Gastrocnemius medialis (tissue), 4 donors: ENCODE results near the gene CNPY4.

ENCODE experiments used
- POLR2A ChIP-seq, 2 donors: fragments of 450-650 bp; IDR thresholded peaks; one replicate each; pipeline ENCODE4 v1.6.1; 2017; ENCODE audit warnings: antibody characterized with exemption in 2 of 2, mild to moderate bottlenecking in 2 of 2, moderate library complexity in 2 of 2
- TF ChIP-seq, protein P1 (sequence below), 5 experiments: fragments of 450-650 bp in 3 of 5; fragments of 200-600 bp in 2 of 5; sonication (generic) in 2 of 5; IDR thresholded peaks in 4 of 5; conservative IDR thresholded peaks in 1 of 5; 1 replicate in 4 of 5; 2 replicates in 1 of 5; pipeline ENCODE4 v1.5.1; 2016 to 2019; ENCODE audit warnings: antibody characterized with exemption in 5 of 5, mild to moderate bottlenecking in 3 of 5, moderate library complexity in 3 of 5

DNA sequence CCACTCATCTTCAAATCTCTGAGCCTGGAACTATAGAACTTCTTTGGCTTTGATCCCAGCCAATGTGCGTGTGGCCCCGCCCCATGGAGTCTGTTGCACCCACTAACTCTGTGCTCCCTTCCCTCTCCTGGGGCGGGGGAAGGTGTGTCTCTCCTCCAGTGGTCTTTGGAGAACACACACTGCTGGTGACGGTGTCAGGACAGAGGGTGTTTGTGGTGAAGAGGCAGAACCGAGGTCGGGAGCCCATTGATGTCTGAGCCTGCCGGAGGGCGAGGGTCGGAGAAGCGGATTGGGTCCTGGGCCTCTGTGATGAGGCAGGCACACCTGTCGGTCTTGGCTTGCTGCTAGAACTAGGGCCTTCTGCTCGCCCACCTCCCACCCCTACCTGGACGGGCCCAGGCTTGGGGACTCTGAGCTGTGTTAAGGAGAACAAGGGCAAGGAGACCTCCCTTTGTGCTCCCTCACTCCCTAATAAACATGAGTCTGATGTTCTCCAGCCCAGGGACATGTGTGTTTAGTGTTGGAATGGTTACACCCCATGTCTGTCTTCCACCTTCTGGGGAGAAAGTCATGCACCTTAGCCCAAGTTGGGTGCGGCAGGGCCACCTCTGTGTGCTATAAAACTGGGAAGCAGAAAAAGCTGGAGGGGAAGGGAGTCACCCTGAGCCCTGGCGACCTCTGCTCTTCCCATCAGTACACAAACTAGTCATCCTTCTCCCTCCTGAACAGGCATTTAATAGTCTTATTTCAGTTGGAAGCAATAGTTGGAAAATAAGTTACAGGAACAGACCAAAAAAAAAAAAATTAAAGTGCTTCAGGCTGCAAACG lies 34.5 kb downstream of the CNPY4 start:
- TF ChIP-seq, protein P1, sequence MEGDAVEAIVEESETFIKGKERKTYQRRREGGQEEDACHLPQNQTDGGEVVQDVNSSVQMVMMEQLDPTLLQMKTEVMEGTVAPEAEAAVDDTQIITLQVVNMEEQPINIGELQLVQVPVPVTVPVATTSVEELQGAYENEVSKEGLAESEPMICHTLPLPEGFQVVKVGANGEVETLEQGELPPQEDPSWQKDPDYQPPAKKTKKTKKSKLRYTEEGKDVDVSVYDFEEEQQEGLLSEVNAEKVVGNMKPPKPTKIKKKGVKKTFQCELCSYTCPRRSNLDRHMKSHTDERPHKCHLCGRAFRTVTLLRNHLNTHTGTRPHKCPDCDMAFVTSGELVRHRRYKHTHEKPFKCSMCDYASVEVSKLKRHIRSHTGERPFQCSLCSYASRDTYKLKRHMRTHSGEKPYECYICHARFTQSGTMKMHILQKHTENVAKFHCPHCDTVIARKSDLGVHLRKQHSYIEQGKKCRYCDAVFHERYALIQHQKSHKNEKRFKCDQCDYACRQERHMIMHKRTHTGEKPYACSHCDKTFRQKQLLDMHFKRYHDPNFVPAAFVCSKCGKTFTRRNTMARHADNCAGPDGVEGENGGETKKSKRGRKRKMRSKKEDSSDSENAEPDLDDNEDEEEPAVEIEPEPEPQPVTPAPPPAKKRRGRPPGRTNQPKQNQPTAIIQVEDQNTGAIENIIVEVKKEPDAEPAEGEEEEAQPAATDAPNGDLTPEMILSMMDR (IDR thresholded peaks at IDR 0.05 in 4 of 5, conservative IDR thresholded peaks at IDR 0.05 in 1 of 5), result no peak
- TF ChIP-seq POLR2A (IDR thresholded peaks at IDR 0.05), result no peak
